NB4 (cell line): ENCODE results near the gene SULF2.

Experiments used
- DNase-seq: peaks from one replicate; pipeline ENCODE4 v3.0.0; 2010; ENCODE audit warnings: low read depth
- H3K4me3 ChIP-seq: one replicate; pipeline ENCODE4 v1.5.1; 2011; ENCODE audit warnings: mild to moderate bottlenecking, low read depth, low read length, moderate library complexity
- MYC ChIP-seq: IDR thresholded peaks from 2 replicates; pipeline ENCODE4 v1.6.1; 2011; ENCODE audit warnings: low read depth, low read length
- POLR2A ChIP-seq: IDR thresholded peaks from 2 replicates; pipeline ENCODE4 v1.6.1; 2011; ENCODE audit warnings: mild to moderate bottlenecking; ENCODE audit not compliant: insufficient read length; ENCODE audit errors: extremely low read depth
- TF ChIP-seq, protein P1 (sequence below): IDR thresholded peaks from one replicate; pipeline ENCODE4 v1.5.1; 2012; ENCODE audit warnings: low read depth, low read length
- TF ChIP-seq, protein P2 (sequence below): IDR thresholded peaks from 2 replicates; pipeline ENCODE4 v1.6.1; 2011; ENCODE audit warnings: low read depth, low read length

SULF2 gene

DNA sequence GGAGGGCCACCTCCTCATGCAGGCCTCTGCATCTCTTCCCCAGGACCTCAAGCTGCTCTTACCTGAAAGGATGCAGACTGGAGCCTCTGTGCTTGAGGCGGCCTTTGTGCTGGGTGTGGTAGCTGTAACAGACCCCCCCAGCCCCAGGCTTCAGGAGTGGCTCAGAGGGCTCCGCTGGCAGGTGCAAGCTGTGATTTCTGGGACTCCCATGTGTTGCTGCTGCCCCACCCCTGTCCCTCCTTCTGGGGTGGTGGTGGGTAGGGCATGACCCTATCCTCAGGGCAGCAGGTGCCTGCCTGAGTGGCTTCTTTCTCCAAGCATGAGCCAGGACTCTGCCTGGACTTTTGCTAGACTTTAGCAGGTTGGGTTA lies 121.2 kb downstream of the SULF2 start:
- DNase-seq = no peak
- no peak overlapping the region for H3K4me3 ChIP-seq
- TF ChIP-seq, protein P1, sequence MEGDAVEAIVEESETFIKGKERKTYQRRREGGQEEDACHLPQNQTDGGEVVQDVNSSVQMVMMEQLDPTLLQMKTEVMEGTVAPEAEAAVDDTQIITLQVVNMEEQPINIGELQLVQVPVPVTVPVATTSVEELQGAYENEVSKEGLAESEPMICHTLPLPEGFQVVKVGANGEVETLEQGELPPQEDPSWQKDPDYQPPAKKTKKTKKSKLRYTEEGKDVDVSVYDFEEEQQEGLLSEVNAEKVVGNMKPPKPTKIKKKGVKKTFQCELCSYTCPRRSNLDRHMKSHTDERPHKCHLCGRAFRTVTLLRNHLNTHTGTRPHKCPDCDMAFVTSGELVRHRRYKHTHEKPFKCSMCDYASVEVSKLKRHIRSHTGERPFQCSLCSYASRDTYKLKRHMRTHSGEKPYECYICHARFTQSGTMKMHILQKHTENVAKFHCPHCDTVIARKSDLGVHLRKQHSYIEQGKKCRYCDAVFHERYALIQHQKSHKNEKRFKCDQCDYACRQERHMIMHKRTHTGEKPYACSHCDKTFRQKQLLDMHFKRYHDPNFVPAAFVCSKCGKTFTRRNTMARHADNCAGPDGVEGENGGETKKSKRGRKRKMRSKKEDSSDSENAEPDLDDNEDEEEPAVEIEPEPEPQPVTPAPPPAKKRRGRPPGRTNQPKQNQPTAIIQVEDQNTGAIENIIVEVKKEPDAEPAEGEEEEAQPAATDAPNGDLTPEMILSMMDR = no peak
- TF ChIP-seq, protein P2, sequence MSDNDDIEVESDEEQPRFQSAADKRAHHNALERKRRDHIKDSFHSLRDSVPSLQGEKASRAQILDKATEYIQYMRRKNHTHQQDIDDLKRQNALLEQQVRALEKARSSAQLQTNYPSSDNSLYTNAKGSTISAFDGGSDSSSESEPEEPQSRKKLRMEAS = no peak
- TF ChIP-seq MYC (no peak), POLR2A (no peak)

DNA sequence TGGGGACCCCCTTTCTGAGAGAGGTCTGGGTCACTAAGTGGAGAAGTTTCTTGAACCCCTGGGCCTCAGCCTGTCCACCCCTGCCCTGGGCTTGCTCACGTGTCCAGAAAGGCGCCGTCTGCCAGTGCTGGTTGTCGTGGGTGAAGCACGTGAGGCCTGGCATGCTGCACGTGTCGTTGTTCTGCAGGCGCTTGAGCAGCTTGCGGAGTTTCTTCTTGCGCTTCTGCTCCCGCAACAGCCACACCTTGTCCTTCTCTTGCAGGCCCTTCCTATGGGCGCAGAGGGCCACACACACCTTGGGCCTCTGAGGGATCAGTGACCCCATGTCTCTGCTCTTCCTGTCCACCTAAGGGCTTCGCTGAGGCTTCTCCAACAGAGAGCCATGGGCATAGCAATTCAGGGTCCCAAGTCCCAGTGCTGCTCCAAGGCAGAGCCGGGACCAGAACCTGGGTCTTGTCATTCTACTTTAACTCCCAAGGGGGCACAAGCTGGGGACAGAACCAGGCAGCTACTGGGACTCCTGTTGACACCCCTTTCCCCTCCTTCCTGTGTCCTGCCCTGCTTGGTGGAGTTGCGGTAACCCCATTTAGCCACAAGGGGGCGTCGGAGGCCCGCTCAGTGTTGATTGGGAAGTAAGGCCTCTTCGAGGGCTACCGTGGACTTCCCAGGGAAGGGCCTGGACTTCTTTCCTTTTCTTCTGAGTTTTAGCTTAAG lies 121.8 kb downstream of the SULF2 start:
- TF ChIP-seq POLR2A (no peak), MYC (peak; percentile 32; the same call in 1 of the 2 replicates)
- TF ChIP-seq, protein P2 = no peak; the same call in 1 of the 2 replicates
- TF ChIP-seq, protein P1 = peak; percentile 96
- no peak overlapping the region for H3K4me3 ChIP-seq
- DNase-seq = peak; percentile 76

DNA sequence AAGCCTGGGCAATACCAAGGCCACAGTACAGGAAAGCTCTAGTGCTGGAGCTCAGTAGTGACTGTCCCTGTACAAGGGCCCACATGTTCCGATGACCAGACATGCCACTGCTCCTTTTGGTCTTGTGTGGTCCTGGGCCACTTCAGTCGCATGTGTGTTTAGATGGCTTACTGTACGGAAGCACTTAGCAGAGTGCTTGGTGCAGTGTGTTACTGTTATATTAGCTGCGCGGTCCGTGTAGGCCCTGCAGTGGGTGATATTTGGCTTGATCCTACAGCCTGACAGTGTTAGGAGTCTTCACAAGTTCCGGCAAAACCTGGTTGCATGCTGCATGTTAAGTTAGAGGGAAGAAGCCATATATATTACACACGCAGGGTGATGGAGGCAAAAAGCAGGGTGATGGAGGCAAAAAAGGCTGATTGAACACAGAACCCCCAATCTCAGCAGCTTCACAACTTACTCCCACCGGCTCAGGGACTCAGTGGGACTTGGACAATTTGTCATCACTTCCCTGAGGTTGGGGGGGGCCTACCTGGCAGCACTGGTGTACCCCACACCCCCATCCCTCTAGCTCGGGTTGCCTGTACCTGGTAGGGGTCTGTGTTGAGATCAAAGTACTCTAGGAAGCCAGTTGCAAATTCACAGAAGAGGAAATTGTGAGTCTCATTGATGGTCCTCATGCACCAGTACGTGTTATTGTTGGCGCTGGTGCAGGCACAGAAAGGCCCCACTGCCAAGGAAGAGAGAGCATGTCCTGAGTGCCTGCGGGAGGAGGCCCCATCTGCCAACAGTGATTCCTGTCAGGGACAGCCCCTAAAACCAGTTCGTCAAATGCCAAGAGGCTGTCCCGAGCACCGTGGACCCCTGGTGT lies 122.6 kb downstream of the SULF2 start:
- no peak for DNase-seq
- TF ChIP-seq, protein P2 = no peak
- TF ChIP-seq, protein P1 = no peak
- TF ChIP-seq POLR2A = no peak
- no peak for TF ChIP-seq MYC

DNA sequence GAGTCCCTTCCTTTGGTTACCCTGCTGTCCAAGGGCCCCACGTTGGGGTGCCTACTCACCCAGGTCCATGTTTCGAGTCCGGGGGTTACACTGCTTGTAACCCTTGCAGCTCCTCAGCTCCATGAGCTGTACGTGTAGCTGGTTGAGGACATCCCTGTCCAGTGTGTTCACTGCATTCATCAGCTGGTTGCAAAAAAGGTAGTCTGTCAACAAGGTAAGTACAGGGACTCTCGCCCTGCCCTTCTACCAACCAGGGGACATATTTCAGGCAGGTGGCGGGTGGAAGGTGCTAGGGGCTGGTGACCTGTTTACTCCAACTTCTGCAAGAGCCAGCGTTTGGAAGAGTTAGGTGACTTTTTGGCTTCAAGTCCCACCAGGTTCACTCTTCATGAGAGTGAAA lies 123.6 kb downstream of the SULF2 start:
- TF ChIP-seq, protein P1 = no peak
- TF ChIP-seq, protein P2 = no peak
- no peak for TF ChIP-seq MYC
- TF ChIP-seq POLR2A = no peak
- DNase-seq = no peak
- H3K4me3 ChIP-seq = no peak overlapping the region

More for the DNA sequence above, 122.6 kb downstream of the SULF2 start:
- no peak overlapping the region for H3K4me3 ChIP-seq

DNA sequence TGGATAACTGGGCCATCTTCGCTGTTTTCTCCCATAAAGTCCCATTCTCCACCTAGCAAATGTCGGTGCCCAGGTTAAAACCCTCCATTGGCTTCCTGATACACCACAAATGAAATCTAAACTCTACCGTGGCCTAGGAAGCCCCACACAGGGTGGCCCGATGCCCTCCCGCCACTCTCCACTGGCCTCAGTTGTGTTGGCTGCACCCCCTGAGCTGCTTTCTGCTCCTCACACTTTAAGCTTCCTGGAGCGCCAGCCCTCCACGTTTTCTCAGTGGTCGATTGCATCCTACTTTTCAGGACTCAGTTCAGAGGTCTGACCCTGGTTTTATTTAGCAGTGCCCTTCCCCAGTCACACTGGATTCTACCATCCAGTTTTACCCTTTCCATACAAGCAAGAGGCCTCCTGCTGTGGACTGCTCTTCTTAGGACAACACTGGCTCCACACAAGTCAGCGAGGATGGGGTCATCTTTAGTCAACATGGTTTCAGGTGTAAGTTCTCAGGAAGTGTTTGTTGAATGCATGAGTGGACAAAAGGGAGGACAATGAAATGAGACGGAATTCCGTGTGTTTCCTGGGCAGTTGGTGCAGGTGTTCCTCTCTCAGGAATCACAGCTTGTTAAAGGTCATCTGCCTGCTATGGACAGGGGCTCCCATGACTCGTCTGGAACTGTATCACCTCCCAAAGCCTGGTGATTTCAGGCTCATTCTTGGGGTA lies 124.1 kb downstream of the SULF2 start:
- H3K4me3 ChIP-seq = no peak overlapping the region
- TF ChIP-seq POLR2A (no peak), MYC (no peak)
- TF ChIP-seq, protein P1 = no peak
- TF ChIP-seq, protein P2 = no peak
- DNase-seq = no peak
